Measurements from ENCODE around the gene C1orf116.

C1orf116 gene

DNA sequence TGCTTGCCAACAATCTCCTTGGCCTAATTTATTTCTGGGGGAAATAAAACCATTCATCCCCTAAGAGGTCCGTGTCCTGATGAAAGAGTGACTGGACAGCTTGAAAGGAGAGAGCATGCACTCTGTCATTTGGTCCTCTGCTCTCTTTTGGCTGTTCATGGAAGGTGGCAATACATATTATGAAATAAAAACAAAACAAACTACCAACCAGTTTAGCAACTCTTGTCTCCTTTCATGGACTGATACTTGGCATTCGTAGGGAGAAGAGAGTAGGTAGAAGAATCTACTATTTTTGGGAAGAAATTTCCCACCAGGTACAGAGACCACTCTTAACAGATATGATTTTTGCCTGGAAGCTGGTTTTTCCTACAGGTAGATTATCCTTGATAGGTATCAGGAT lies 746 bp upstream of the C1orf116 start:
- TF ChIP-seq, protein P1, sequence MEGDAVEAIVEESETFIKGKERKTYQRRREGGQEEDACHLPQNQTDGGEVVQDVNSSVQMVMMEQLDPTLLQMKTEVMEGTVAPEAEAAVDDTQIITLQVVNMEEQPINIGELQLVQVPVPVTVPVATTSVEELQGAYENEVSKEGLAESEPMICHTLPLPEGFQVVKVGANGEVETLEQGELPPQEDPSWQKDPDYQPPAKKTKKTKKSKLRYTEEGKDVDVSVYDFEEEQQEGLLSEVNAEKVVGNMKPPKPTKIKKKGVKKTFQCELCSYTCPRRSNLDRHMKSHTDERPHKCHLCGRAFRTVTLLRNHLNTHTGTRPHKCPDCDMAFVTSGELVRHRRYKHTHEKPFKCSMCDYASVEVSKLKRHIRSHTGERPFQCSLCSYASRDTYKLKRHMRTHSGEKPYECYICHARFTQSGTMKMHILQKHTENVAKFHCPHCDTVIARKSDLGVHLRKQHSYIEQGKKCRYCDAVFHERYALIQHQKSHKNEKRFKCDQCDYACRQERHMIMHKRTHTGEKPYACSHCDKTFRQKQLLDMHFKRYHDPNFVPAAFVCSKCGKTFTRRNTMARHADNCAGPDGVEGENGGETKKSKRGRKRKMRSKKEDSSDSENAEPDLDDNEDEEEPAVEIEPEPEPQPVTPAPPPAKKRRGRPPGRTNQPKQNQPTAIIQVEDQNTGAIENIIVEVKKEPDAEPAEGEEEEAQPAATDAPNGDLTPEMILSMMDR (IDR thresholded peaks at IDR 0.05): no peak
- no peaks in the 10 kb centered on the region for H3K4me1 ChIP-seq (ENCODE audit: control insufficient read depth in 1 of 2, insufficient read depth in 1 of 2, low read depth in 1 of 2, low read length in 1 of 2)

DNA sequence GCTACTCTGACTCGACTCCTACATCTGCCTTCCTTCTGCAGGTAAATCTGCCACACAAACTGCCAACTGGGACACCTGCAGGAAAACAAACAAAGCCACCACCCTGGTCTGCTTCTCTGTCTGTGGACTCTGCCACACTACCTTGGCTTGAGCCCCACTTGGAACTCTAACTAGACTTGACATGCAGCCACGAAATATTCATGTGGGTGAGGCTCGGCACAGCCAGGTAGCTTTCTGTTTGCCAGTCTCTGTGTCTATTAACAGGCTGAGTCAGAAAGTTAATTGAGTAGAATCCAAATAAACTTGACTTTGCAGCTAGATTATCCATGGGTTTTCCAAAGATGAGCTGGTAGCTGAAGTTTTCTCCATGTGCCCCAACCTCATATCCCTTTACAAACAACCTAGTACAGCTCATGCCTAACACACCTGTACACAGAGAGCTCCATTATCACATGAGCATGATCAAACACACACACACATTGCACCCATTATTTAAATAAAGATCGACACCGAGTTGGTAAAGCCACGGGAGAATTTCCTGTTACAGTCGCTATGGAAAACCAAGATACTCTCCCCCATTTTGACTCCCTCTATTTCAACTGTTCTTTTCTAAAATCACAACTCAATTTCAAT lies 808 bp downstream of the C1orf116 start:
- Histone ChIP-seq H3K27me3 (peaks cover 56% of the 10 kb centered on the region), H3K4me3 (ENCODE audit: low read depth in 1 of 2, low read length in 1 of 2) (no peak overlapping the region), H3K36me3 (no peaks in the 10 kb centered on the region), H3K4me1 (ENCODE audit: control insufficient read depth in 1 of 2, insufficient read depth in 1 of 2, low read depth in 1 of 2, low read length in 1 of 2) (no peaks in the 10 kb centered on the region), H3K9me3 (no peaks in the 10 kb centered on the region), H3K27ac (no peak overlapping the region)
- TF ChIP-seq, protein P1 (IDR thresholded peaks at IDR 0.05): no peak

More for the DNA sequence above, 746 bp upstream of the C1orf116 start:
- Histone ChIP-seq H3K4me3 (ENCODE audit: low read depth in 1 of 2, low read length in 1 of 2) (no peak overlapping the region), H3K27me3 (peaks cover 72% of the 10 kb centered on the region), H3K9me3 (no peaks in the 10 kb centered on the region), H3K27ac (no peak overlapping the region), H3K36me3 (no peaks in the 10 kb centered on the region)

DNA sequence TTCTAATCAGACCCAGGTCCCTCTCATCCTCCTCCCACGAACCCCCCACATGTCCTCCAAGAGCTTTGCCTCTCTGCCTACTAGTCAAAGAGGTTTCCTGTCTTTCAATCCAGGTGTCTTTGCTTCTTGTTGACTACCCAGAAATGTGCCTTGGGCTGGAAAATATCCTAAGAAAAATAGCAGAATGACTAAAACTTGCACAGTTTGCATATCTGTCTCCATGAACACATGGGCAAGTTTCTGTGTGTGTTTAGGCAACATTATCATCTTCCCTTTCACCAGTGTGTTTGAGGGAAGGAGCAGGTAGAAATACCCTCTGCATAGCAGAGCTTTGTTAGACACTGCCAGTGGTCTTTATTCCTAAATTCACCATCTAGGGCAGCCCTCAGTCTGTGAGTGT lies 1.5 kb downstream of the C1orf116 start:
- no peak overlapping the region for H3K27ac ChIP-seq

DNA sequence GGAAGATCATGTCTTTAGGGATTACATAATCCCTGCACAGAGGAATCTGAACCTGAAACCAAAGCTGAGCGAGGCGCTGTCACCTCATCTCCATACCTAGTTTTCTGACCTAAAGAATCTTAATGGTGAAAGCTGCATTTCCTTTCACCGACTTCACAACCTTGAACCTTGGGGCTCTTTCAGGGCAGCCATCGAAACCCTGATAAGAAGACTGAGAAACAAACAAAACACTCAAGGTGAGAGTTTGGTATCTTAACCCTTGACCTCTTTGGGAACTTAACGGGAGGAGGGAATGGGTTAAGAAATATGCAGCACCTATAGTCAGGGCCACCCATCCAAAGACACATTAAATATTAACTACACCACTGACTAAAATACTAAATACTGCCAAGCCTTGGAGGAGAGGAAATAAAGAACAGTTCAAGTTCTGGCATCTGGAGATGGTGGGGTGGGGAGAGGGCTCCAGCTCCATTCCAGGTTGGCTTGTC lies 2.0 kb downstream of the C1orf116 start:
- Histone ChIP-seq H3K27ac (no peak overlapping the region), H3K9me3 (no peaks in the 10 kb centered on the region), H3K4me1 (ENCODE audit: control insufficient read depth in 1 of 2, insufficient read depth in 1 of 2, low read depth in 1 of 2, low read length in 1 of 2) (no peaks in the 10 kb centered on the region), H3K36me3 (no peaks in the 10 kb centered on the region), H3K27me3 (peaks cover 44% of the 10 kb centered on the region), H3K4me3 (ENCODE audit: low read depth in 1 of 2, low read length in 1 of 2) (no peak overlapping the region)
- TF ChIP-seq, protein P1 (IDR thresholded peaks at IDR 0.05): no peak

More for the DNA sequence above, 1.5 kb downstream of the C1orf116 start:
- H3K27me3 ChIP-seq: peaks cover 49% of the 10 kb centered on the region
- TF ChIP-seq, protein P1 (IDR thresholded peaks at IDR 0.05): no peak
- no peak overlapping the region for H3K4me3 ChIP-seq (ENCODE audit: low read depth in 1 of 2, low read length in 1 of 2)
- no peaks in the 10 kb centered on the region for H3K36me3 ChIP-seq
- no peaks in the 10 kb centered on the region for H3K4me1 ChIP-seq (ENCODE audit: control insufficient read depth in 1 of 2, insufficient read depth in 1 of 2, low read depth in 1 of 2, low read length in 1 of 2)
- H3K9me3 ChIP-seq: no peaks in the 10 kb centered on the region

DNA sequence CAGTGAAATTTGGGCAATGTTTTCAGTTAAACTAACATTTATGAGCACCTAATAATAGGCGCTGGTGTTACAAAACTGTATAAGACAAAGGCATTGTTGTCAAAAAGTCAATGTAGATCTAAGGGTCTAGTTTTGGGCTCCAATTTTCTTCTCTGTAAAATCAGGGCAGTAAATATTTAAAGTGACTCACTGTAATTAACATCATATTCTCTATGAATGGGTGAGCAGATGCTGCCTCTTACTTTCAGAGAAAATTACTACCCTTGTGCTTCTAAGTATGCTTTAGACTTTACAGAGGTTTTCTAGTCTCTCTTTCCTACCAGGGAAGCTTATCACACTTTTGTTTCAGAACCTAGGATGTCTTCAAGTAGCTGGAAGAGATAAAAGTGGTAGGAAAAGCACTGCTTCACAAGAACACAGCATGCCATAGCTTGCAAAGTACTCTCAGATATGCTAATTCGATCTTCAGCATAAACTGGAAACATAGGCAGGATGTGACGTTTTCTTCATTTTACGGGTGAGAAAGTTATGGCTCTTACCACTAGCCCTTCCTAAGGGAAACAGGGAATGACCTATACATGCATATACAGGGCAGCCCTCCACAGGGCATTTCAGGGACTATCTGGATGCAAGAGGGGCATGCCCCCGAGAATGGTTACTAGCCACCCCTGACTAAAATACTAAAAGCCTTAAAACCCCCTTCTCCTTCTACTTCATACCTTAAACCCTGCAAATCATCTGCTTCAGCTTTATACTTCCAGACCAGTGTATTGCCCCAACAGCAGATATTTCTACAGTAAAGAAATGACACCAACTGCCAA lies 2.6 kb downstream of the C1orf116 start:
- no peaks in the 10 kb centered on the region for H3K9me3 ChIP-seq
- TF ChIP-seq, protein P1 (IDR thresholded peaks at IDR 0.05): no peak
- H3K27me3 ChIP-seq: peaks cover 41% of the 10 kb centered on the region
- no peak overlapping the region for H3K4me3 ChIP-seq (ENCODE audit: low read depth in 1 of 2, low read length in 1 of 2)
- H3K27ac ChIP-seq: no peak overlapping the region
- no peaks in the 10 kb centered on the region for H3K36me3 ChIP-seq
- H3K4me1 ChIP-seq (ENCODE audit: control insufficient read depth in 1 of 2, insufficient read depth in 1 of 2, low read depth in 1 of 2, low read length in 1 of 2): no peaks in the 10 kb centered on the region

All from neutrophil (primary cell).